H1 (cell line): ENCODE results near the gene ZNF641. TPM values are rescaled to one million over a fixed set of nuclear protein-coding genes. Genes with fewer than 3 reads are reported as not detected.

Experiments used
- CTCF ChIA-PET: fragments of 300-600 bp; sonication (Branson Sonifier 250); formaldehyde crosslinking; loops from one replicate; lab custom pipeline; 2021; ENCODE audit not compliant: partially characterized antibody; lab: Charles Lee
- POLR2A ChIA-PET: fragments of 300-600 bp; sonication (Branson Sonifier 250); formaldehyde crosslinking; loops from one replicate; lab custom pipeline; 2021; ENCODE audit warnings: inconsistent platforms; ENCODE audit not compliant: partially characterized antibody; lab: Charles Lee
- DNase-seq, 2 experiments: peaks; one replicate each; pipeline versions ENCODE4 v3.0.0 to v3.0.0-alpha.2; 2010 to 2022; ENCODE audit warnings: low spot score in 2 of 2, low read depth in 1 of 2, mixed read lengths in 1 of 2
- FAIRE-seq: peaks from 2 replicates; lab custom pipeline; 2011; peaks lifted over from hg19 to GRCh38; lab: Jason Lieb, UNC
- H2AFZ ChIP-seq: 2 replicates; pipeline ENCODE4 v1.8.1; 2012; ENCODE audit warnings: low read length, inconsistent platforms
- H2AK5ac ChIP-seq: 2 replicates; pipeline ENCODE4 v1.6.1; 2013; ENCODE audit warnings: low read depth, low read length
- H2BK120ac ChIP-seq: replicated peaks from 2 replicates; pipeline ENCODE3; 2013; ENCODE audit warnings: low read depth, low read length, inconsistent platforms
- H2BK12ac ChIP-seq: 2 replicates; pipeline ENCODE4 v1.6.1; 2013; ENCODE audit warnings: low read depth, low read length
- H2BK15ac ChIP-seq: 2 replicates; pipeline ENCODE4 v1.6.1; 2013; ENCODE audit warnings: low read length
- H2BK20ac ChIP-seq: 2 replicates; pipeline ENCODE4 v1.6.1; 2013; ENCODE audit warnings: low read length
- H2BK5ac ChIP-seq: 2 replicates; pipeline ENCODE4 v1.6.1; 2013; ENCODE audit warnings: low read depth, low read length
- H3K14ac ChIP-seq: 2 replicates; pipeline ENCODE4 v1.6.1; 2013; ENCODE audit warnings: inconsistent platforms; ENCODE audit not compliant: insufficient read length
- H3K18ac ChIP-seq: 2 replicates; pipeline ENCODE4 v1.6.1; 2013; ENCODE audit warnings: low read length; ENCODE audit errors: extremely low read depth
- H3K23ac ChIP-seq: 2 replicates; pipeline ENCODE4 v1.6.1; 2013; ENCODE audit warnings: inconsistent platforms; ENCODE audit not compliant: insufficient read length
- H3K23me2 ChIP-seq: 2 replicates; pipeline ENCODE4 v1.6.1; 2013; ENCODE audit warnings: low read depth, low read length
- H3K27ac ChIP-seq: 2 replicates; pipeline ENCODE4 v1.6.1; 2011; ENCODE audit warnings: low read depth, low read length, inconsistent platforms
- H3K27me3 ChIP-seq, 4 experiments: replicated peaks in 1 of 4; 1 replicate in 1 of 4; 2 replicates in 3 of 4; pipeline versions ENCODE4 v1.6.1 to v1.8.1; 2011 to 2013; ENCODE audit warnings: low read length in 3 of 4, mild to moderate bottlenecking in 3 of 4, inconsistent platforms in 2 of 4, mixed read lengths in 2 of 4, moderate library complexity in 1 of 4; ENCODE audit not compliant: control insufficient read depth in 3 of 4, insufficient read depth in 3 of 4; ENCODE audit errors: extremely low read depth in 1 of 4
- H3K36me3 ChIP-seq, 4 experiments: 2 replicates each; pipeline versions ENCODE4 v1.6.1 to v1.8.1; 2011 to 2013; ENCODE audit warnings: mild to moderate bottlenecking in 4 of 4, low read length in 3 of 4, moderate library complexity in 2 of 4, control low read depth in 1 of 4, inconsistent platforms in 1 of 4; ENCODE audit not compliant: insufficient read depth in 4 of 4, control insufficient read depth in 2 of 4
- H3K4ac ChIP-seq: replicated peaks from 2 replicates; pipeline ENCODE3; 2013; ENCODE audit warnings: low read length, low read depth, mixed read lengths, inconsistent platforms; ENCODE audit not compliant: insufficient read length
- H3K4me1 ChIP-seq, 4 experiments: replicated peaks in 1 of 4; 1 replicate in 1 of 4; 2 replicates in 3 of 4; pipeline versions ENCODE4 v1.6.1 to v1.8.1; 2011 to 2013; ENCODE audit warnings: low read length in 3 of 4, inconsistent platforms in 2 of 4, mixed read lengths in 1 of 4; ENCODE audit not compliant: insufficient read depth in 4 of 4, control insufficient read depth in 3 of 4
- H3K4me2 ChIP-seq, 2 experiments: 2 replicates each; pipeline versions ENCODE4 v1.6.1 to v1.8.1; 2011 to 2013; ENCODE audit warnings: low read depth in 2 of 2, low read length in 2 of 2, control low read depth in 1 of 2, inconsistent platforms in 1 of 2, mild to moderate bottlenecking in 1 of 2; ENCODE audit not compliant: insufficient read depth in 1 of 2
- H3K4me3 ChIP-seq, 4 experiments: fragments of 200-600, 300-600 bp in 1 of 4; sonication (generic), shearing (Covaris generic), sonication (Bioruptor Twin) in 1 of 4; 2 replicates each; pipeline versions ENCODE4 v1.5.1 to v1.8.1; 2011 to 2016; ENCODE audit warnings: low read length in 4 of 4, low read depth in 3 of 4, control low read depth in 2 of 4, inconsistent platforms in 2 of 4, mild to moderate bottlenecking in 2 of 4, mixed read lengths in 1 of 4, moderate library complexity in 1 of 4; ENCODE audit not compliant: insufficient read depth in 2 of 4; ENCODE audit errors: extremely low read depth in 1 of 4
- H3K56ac ChIP-seq: replicated peaks from 2 replicates; pipeline ENCODE3; 2013; ENCODE audit warnings: low read depth, mild to moderate bottlenecking, mixed read lengths, low read length, inconsistent platforms; ENCODE audit not compliant: insufficient read length
- H3K79me1 ChIP-seq: 2 replicates; pipeline ENCODE4 v1.6.1; 2013; ENCODE audit warnings: low read depth, low read length, control low read depth
- H3K79me2 ChIP-seq, 2 experiments: 2 replicates each; pipeline versions ENCODE4 v1.6.1 to v1.8.1; 2012 to 2013; ENCODE audit warnings: low read length in 2 of 2, mild to moderate bottlenecking in 2 of 2, inconsistent platforms in 1 of 2; ENCODE audit not compliant: insufficient read depth in 2 of 2, control insufficient read depth in 1 of 2
- H3K9ac ChIP-seq, 4 experiments: replicated peaks in 1 of 4; 1 replicate in 1 of 4; 2 replicates in 3 of 4; pipeline versions ENCODE4 v1.6.1 to v1.8.1; 2011 to 2013; ENCODE audit warnings: low read depth in 3 of 4, low read length in 3 of 4, control low read depth in 2 of 4, mild to moderate bottlenecking in 2 of 4, moderate library complexity in 2 of 4, inconsistent platforms in 1 of 4; ENCODE audit errors: extremely low read depth in 1 of 4
- H3K9me3 ChIP-seq, 2 experiments: 2 replicates each; pipeline versions ENCODE4 v1.6.1 to v1.8.1; 2012 to 2013; ENCODE audit warnings: mild to moderate bottlenecking in 2 of 2, moderate library complexity in 2 of 2, control low read depth in 1 of 2, inconsistent platforms in 1 of 2, low read depth in 1 of 2, low read length in 1 of 2, mixed read lengths in 1 of 2; ENCODE audit not compliant: insufficient read depth in 2 of 2
- H4K20me1 ChIP-seq, 2 experiments: replicated peaks in 1 of 2; 2 replicates each; pipeline versions ENCODE3 to v1.8.1; 2011 to 2013; ENCODE audit warnings: inconsistent platforms in 2 of 2, low read length in 2 of 2, mild to moderate bottlenecking in 1 of 2; ENCODE audit not compliant: insufficient read depth in 2 of 2, control insufficient read depth in 1 of 2
- H4K5ac ChIP-seq: 2 replicates; pipeline ENCODE4 v1.6.1; 2013; ENCODE audit warnings: low read length, low read depth, mixed read lengths, inconsistent platforms; ENCODE audit not compliant: insufficient read length
- H4K8ac ChIP-seq: 2 replicates; pipeline ENCODE4 v1.8.0; 2013; ENCODE audit warnings: mild to moderate bottlenecking, moderate library complexity, low read length, inconsistent platforms; ENCODE audit not compliant: insufficient read depth; ENCODE audit errors: extremely low read depth
- H4K91ac ChIP-seq: replicated peaks from 2 replicates; pipeline ENCODE3; 2013; ENCODE audit warnings: low read length, mixed read lengths, inconsistent platforms; ENCODE audit not compliant: insufficient read length
- ASH2L ChIP-seq: fragments of 200-600, 300-600 bp; sonication (generic); IDR thresholded peaks from one replicate; pipeline ENCODE4 v1.7.1; 2017; ENCODE audit warnings: low read length
- CTCF ChIP-seq, 3 experiments: IDR thresholded peaks; 1 replicate in 2 of 3; 2 replicates in 1 of 3; pipeline versions ENCODE4 v1.5.1 to v1.6.1; 2011; ENCODE audit warnings: low read length in 3 of 3, mild to moderate bottlenecking in 3 of 3, inconsistent platforms in 2 of 3, low read depth in 1 of 3, moderate library complexity in 1 of 3; ENCODE audit not compliant: insufficient read depth in 1 of 3; ENCODE audit errors: control extremely low read depth in 1 of 3
- HDAC2 ChIP-seq, 2 experiments: fragments of 300-600 bp in 1 of 2; sonication (generic) in 1 of 2; IDR thresholded peaks; 2 replicates each; pipeline ENCODE4 v1.6.1; 2011 to 2012; ENCODE audit warnings: low read depth in 2 of 2, low read length in 2 of 2, mild to moderate bottlenecking in 2 of 2, moderate library complexity in 2 of 2, borderline replicate concordance in 1 of 2, inconsistent platforms in 1 of 2
- NRF1 ChIP-seq: IDR thresholded peaks from 2 replicates; pipeline ENCODE4 v1.6.1; 2011; ENCODE audit warnings: mild to moderate bottlenecking, low read depth, low read length, improper control_type of control experiment
- POLR2A ChIP-seq, 2 experiments: IDR thresholded peaks; 1 replicate in 1 of 2; 2 replicates in 1 of 2; pipeline ENCODE4 v1.6.1; 2011; ENCODE audit warnings: low read depth in 2 of 2, low read length in 2 of 2, mild to moderate bottlenecking in 2 of 2; ENCODE audit errors: control extremely low read depth in 1 of 2
- POLR2AphosphoS5 ChIP-seq: IDR thresholded peaks from 2 replicates; pipeline ENCODE4 v1.6.1; 2011; ENCODE audit warnings: low read depth, low read length
- RNF2 ChIP-seq: fragments of 200-900, 300-1000 bp; sonication (generic); IDR thresholded peaks from 2 replicates; pipeline ENCODE4 v1.7.1; 2016; ENCODE audit warnings: borderline replicate concordance, low read depth, mild to moderate bottlenecking, antibody characterized with exemption, low read length; ENCODE audit not compliant: poor library complexity, severe bottlenecking; ENCODE audit errors: missing control alignments
- SAP30 ChIP-seq: fragments of 300-600 bp; sonication (generic); IDR thresholded peaks from 2 replicates; pipeline ENCODE4 v1.7.1; 2012; ENCODE audit warnings: low read length, moderate library complexity, mild to moderate bottlenecking, inconsistent platforms; ENCODE audit not compliant: insufficient read depth, insufficient replicate concordance
- SIX5 ChIP-seq: IDR thresholded peaks from 2 replicates; pipeline ENCODE4 v1.6.1; 2011; ENCODE audit warnings: mild to moderate bottlenecking, low read depth, low read length
- SP2 ChIP-seq: IDR thresholded peaks from 2 replicates; pipeline ENCODE4 v1.6.1; 2012; ENCODE audit warnings: mild to moderate bottlenecking, low read length, inconsistent platforms
- WGBS, 2 experiments: shearing (Covaris generic) in 1 of 2; methylation state at CpG; one replicate each; pipeline versions ENCODE4 v1.1.6 to v1.1.7; 2013 to 2015; ENCODE audit warnings: low lambda C conversion rate in 2 of 2, mixed read lengths in 2 of 2, inconsistent platforms in 1 of 2, low coverage in 1 of 2, missing lambda C conversion rate in 1 of 2; ENCODE audit not compliant: insufficient replicate concordance in 2 of 2, insufficient coverage in 1 of 2, insufficient read length in 1 of 2; ENCODE audit errors: extremely low coverage in 1 of 2, missing lambda C conversion rate in 1 of 2; 5-methylcytosine and 5-hydroxymethylcytosine counted together
- polyA plus RNA-seq, 7 experiments: library from polyadenylated mRNA; depleted of rRNA in 3 of 7; stranded (reverse) in 5 of 7; unstranded in 2 of 7; fragments of >200 nt in 5 of 7; fragments of 200-250 nt in 2 of 7; gene quantifications; 1 replicate in 5 of 7; 2 replicates in 1 of 7; 4 replicates in 1 of 7; pipeline versions ENCODE4 v1.2.1 to v1.2.3, GENCODE V29; 2011 to 2013; ENCODE audit warnings: missing spikeins in 2 of 7, mixed read lengths in 2 of 7
- total RNA-seq: library from RNA; stranded (reverse); fragmentation: NEBNext Ultra II Directional; extraction: Animal tissue kit (Norgen Biotek cat#: 25700); gene quantifications from 2 replicates; pipeline ENCODE4 v1.2.1, GENCODE V29; 2021

Gene ZNF641
- total and polyA plus RNA-seq, 2 of the 8 experiments (the other 6 are each of a cell fraction or from before 2014, with no cell fraction given): 2.4 to 6.2 TPM

GRCh38 chr12:48302161-48302911 is 48.4 kb downstream of the ZNF641 start:
- Histone ChIP-seq H2BK5ac (no peak overlapping the region), H2AFZ (no peak overlapping the region), H3K27ac (no peak overlapping the region), H4K8ac (no peak overlapping the region), H3K79me1 (no peaks in the 10 kb centered on the region), H3K4me3 (no peak overlapping the region), H3K18ac (no peak overlapping the region), H3K56ac (no peak overlapping the region), H2BK120ac (no peak overlapping the region), H3K27me3 (no peaks in the 10 kb centered on the region), H3K14ac (no peak overlapping the region), H3K9me3 (no peaks in the 10 kb centered on the region; a peak in 1 of 4 replicates), H3K4me1 (no peaks in the 10 kb centered on the region; a peak in 1 of 7 replicates), H3K23me2 (no peaks in the 10 kb centered on the region), H2BK15ac (no peak overlapping the region), H4K91ac (no peak overlapping the region), H3K36me3 (no peaks in the 10 kb centered on the region), H2BK12ac (no peak overlapping the region), H3K4ac (no peak overlapping the region), H4K20me1 (no peaks in the 10 kb centered on the region), H3K23ac (no peak overlapping the region), H3K4me2 (no peak overlapping the region), H2BK20ac (no peak overlapping the region), H4K5ac (no peak overlapping the region), H2AK5ac (no peak overlapping the region), H3K79me2 (no peaks in the 10 kb centered on the region), H3K9ac (no peak overlapping the region)
- POLR2A ChIA-PET: no interaction called here
- DNase-seq: no peak
- CTCF ChIA-PET: no interaction called here
- FAIRE-seq: no peak
- WGBS, 2 experiments: 71% methylated on average over 2 of the region's 2 CpGs; no CpG with 5 or more reads in 1 of the 2 experiments
- TF ChIP-seq HDAC2 (IDR thresholded peaks at IDR 0.05; ENCODE audit: borderline replicate concordance in 1 of 2, low read depth in 2 of 2, low read length in 2 of 2) (no peak), RNF2 (no peak), POLR2AphosphoS5 (no peak), NRF1 (no peak), SIX5 (no peak), SAP30 (no peak), ASH2L (no peak), SP2 (no peak), POLR2A (IDR thresholded peaks at IDR 0.05; ENCODE audit: control extremely low read depth in 1 of 2, low read depth in 2 of 2, low read length in 2 of 2) (no peak), CTCF (IDR thresholded peaks at IDR 0.05; ENCODE audit: control extremely low read depth in 1 of 3, insufficient read depth in 1 of 3, low read depth in 1 of 3, low read length in 3 of 3) (no peak)
